ENCODE measurements around the gene ADCY6.

The ADCY6 gene

DNA sequence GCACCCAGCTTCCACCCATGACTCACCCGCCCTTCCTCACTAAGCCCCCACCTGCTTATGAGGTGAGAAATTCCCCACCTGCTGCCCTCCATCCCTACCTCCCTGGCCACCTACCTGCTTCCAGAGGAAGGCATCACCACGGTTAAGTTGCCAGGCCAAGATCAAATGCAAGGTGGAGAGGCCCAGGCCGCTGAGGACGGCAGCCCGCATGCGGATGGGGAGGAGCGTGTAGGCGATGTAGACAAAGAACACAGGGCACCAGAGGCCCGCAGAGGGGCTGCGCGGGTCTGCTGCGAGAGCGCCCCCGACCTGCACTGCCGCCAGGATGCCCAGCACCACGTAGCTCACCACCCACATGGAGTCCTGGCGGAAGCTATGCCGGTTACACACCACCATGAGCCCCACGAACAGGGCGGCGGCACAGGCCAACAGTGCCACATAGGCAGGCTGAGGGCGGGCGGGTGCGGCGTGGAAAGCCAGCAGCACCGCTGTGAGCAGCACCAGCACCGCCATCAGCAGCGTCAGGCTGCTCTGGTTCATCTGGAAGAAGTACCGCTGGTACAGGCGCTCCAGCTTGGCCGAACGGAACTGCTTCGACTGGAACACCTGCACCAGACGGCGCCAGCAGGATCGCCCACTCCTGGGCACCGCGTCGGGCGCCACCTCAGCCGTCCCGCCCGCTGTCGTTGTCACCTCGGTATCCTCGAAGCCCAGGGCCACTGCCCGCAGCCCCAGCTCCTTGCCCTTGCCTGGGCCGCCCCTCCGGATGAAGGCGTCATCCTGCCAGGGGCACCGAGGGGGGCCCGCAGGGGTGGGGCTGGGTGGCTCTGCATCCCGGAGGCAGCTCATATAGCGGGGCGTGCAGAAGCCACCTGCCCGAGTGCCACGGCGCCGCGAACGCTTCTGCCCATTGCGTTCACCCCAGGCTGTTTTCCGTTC lies 6.2 kb downstream of the ADCY6 start:
- DNase-seq, result no peak

DNA sequence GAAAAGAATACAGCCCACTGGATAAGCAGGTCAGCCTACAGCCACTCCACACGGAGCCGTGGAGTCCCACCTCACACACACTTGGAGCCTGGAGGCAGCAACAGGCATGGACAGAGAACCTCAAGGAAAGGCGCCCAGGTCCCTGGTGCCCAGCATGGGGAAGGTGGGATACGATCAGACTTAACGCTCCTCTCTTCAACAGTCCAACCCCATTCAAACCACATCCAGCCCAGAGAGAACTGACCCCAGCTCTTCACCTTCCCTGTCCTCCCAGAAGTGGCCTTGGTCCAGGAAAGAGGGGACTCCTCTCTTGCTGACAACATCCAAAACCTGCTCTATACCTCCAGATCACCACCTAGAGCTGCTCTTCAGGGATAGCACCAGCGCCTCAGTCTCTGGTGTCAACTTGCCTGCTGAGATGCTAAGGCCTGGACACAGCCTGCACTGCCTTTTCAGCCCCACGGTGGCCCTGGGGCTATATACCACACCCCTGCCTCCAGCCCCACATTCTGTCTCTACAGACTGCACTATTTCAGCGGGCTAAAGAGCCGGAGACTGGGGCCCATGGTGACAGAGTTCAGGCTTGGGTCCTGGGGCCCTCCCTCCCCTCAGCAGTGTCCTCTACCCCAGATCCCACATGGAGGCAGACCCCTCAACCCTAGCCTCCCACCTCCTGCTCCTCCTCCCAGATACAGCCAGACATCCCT lies 7.0 kb downstream of the ADCY6 start:
- DNase-seq, result no peak

DNA sequence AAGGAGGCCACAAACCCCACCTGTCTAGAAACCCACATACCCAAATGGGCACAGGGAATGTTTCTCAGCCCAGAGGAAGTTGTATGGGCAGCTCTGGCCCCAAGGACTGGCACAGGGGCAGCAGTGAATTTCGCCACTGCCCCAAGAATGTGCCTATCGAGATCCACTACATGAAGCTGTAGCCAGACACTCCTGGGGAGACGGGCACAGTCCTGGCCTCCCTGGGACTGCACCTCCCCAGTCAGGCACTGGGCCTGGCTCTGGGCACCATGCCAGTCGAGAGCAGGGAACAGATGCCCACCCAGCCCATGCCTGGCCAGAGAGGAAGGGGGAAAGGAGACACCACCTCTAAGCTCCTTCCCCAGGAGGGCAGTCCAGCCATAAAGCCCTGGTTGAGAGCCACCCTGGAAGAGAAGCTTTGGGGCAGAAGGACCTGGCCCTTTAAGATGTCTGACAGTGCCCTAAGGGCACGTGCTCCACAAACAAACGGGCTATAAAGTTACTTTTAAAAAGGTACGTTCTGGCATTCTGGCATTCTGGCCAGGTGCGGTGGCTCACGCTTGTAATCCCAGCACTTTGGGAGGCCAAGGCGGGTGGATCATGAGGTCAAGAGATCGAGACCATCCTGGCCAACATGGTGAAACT lies 8.4 kb downstream of the ADCY6 start:
- DNase-seq, result no peak

DNA sequence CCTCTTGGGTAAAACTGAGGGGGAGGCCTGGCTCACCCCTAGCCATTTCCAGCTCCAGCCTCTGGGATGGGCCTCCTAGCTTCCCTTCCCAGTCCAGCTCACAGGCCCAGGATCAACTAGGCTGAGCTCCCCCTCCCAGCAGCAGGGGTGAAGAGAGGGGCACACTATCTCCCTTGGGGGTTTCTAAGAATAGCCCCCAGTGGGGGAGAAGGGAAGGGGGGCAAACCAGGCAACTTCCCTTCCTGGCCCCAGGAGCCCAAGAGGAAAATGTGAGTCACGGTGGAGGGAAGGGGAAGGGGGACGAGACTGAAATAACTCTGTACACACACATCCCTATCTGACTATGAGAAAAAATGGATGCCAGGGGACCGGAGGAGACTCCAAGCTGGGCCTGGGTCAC lies 9.0 kb downstream of the ADCY6 start:
- DNase-seq, result no peak

DNA sequence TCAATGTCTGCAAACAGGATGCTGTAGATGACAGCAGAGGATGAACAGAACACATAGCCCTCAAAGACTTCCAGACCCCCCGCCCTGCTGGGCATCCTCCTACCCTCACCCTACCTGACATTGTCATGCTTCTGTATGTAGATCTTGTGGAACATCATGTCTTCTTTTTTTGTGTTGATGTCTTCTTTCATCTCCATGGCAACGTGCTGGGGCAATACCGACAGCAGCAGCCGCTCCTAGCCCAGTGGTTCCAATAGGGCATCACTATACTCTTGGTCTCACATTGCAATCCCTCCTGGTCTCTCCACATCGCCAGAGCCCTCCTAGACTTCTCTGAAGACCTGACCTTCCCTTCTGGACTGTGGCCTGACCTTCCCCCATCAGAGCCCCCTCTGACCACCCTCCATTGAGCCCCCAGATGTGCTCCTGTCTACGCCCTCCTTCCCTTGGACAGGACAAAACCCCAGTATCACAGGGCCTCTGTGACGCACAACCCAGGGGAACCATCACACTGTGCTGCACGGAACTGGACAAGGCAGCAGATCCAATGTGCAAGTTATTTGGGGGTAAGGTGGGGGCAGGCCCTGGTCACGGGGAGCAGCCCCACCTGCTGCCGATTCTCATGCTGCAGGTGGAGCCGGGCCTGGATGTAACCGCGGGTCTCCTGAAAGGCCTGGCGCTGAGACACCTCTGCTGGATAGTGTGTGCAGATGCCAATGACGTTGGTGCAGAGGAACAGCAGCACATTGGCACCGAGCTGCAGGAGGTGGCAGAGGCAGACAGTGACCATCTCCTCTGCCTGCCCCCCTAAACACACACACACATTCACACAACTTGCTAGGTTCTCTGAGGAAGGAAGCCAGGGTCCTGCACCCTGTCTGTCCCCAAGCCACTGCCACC lies 11.1 kb downstream of the ADCY6 start:
- DNase-seq, result no peak

DNA sequence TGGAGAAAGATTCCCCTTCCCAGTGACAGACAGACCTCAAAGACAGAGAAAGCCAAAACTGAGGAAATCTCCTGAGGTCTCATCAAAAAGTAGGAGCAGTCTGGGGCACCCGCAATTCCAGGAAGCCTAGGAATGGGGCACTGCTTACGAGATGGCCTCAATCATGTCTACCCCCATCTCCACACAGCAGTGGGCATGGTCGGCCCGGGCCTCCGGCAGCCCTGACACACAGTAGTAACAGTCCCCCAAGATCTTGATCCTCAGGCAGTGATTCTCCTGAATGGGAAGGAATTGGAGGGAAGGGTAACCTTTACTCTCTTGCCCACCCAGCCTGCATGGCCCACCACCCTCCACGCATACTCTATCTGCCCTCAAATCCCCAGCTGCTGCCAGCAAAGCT lies 11.9 kb downstream of the ADCY6 start:
- no peak for DNase-seq

DNA sequence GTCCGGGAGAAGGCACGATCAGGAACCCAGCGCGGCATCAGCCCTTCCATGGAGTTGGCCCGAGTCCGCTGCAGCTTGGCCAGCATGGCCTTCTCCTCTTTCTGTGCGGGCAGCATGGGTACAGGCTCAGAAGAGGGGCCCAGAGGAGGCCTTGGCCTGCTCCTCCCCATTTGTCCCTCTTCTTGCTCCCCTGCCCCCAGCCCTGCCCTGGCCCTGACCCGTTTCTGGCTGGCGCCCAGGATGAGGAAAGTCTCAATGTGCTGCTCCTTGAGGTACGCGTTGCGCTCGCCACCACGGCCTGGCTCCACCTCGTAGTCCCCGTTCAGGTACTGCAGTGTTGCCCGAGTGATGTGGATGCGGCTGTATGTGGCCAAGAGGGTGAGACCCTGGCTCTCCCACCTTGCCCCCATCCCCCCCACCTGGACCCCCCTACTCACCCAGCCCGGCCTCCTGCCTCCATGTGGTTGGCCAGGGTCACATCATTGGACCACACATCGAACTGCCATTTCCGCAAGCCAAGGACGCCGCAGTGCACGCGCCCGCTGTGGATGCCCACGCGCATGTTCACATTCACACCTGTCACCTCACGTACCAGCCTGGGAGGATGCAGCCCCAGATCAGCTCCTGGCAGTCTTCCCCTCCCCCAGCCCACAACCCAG lies 12.8 kb downstream of the ADCY6 start:
- no peak for DNase-seq

DNA sequence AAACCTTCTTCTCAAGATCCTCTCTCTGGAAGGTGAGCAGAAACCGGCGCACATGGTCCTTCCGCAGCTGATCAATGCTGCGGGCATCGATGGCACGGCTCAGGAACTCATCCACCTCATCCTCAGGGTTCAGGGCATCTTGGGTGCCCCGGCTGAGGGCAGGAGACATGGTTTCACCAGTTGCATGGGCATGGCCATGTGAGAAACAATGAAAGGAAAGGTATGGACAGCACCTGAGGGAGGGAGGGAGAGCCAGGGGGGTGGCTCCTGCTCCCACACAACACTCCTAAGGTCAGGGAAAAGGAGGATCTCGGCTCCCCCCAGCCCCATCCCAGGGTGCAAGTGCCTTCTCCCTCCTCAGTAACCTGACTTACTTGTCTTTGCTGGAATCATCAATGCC lies 13.6 kb downstream of the ADCY6 start:
- DNase-seq, result no peak

DNA sequence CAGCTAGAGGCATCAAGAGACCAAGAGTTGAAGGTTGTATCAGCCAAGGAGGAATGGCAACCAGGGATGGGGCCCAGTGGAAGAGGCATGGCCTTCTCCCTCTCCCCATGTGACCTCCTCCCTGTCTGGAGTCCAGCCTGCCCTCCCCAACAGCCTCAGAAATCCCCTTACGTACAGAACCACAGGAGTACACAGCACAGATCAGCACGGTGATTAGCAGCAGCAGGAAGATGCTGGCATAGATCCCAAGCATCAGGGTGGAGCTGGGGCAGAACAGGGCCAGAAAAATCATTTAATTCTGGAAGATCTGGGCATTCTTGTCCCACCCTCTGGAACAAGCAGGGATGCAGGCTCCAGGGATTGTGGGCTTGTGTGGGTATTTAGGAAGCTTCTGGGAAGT lies 14.4 kb downstream of the ADCY6 start:
- no peak for DNase-seq

DNA sequence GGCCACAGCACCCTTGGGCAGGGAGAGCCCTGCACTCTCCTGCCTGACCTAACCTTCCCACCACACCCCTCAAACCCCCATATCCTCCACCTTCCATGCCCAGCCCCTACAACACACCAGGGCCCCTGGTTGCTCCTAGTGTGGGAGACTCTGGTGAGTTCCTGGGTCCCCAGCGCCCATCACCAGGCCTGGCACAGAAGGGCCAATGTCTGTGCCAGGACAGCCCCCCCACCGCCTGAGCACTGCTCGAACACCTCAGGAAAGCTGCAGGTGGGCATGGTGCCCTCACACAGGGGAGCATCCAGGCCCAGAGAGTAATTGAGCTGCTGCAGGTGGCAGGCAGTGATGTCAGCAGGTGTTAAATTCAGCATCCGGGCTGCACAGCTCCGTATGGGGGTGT lies 15.2 kb downstream of the ADCY6 start:
- DNase-seq, result no peak

DNA sequence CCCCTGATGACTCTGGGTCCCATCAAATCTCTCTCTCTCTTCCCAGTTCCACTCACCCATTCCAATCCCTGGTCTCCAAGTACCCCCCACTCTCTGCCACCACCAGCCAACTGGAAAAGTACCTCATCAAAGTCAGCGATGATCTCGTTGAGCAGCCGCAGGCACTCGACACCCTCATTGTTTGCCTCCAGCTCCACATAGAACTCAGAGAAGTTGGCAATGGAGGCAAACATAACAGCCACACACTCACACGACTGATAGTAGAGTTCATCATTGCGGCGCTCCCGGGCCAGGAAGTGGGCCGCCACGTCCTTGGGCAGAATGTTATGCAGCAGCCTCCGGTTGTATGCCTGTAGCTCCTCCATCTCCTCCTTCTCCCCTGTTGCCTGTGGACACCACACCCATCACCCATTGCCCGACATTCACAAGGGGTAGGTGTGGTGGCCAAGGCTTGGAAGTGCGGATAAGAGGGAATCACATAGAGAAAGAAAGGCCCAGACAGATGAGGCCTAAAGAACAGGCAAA lies 17.2 kb downstream of the ADCY6 start:
- DNase-seq, result no peak

DNA sequence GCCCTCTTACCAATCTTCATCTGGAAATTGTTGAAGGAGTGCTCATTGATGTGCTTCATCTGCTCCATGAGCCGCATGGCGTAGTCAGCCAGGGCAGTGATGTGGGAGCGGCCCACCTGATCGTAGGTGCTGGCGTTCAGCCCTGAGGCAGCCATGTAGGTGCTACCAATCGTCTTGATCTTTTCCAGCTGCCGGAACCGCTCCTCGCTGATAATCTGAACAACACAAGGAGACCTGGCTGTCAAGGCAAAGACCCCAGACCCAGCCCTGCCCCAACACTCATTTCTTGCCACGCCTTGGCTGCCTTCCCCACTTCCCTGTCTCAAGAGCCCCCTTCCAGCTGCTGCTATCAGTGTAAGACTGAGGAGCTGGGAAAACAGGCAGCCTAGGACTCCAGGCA lies 18.1 kb downstream of the ADCY6 start:
- DNase-seq, result no peak

DNA sequence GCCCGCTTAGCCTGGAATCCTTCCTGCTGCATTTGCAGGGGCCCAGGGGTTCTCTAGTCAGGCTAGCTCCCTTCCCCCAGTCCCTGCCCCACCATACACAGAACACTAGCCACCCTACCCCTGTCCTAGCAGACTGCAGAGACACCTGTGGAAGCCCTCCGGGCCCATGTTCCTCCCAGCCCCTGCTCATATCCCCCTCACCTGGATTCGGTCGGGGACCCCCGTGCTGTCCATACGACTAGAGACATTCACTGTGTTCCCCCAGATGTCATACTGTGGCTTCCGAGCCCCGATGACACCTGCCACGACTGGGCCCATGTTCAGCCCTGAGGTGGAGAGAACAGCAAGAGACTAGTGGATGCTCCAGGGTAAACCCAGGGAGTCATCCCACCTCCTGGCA lies 20.2 kb downstream of the ADCY6 start:
- no peak for DNase-seq

DNA sequence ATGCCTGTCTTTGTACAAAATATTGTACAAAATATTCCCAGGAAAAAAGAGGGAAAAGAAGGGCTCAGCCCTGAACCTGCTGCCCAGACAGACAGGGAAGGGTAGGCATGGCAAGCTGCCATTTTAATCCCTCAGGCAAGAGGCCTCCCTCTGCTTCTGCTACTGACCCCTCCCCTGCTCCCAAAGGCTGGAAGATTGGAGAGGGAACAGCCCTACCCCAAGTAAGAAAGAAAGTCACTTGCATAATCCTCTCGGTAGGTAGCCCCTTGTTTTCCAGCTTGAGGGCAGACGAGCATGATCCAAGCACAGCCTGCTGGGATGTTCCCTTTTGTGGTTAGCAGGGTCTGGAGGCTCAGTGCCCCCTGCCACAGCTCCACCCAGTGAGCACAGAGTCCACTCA lies 20.7 kb downstream of the ADCY6 start:
- DNase-seq, result no peak

DNA sequence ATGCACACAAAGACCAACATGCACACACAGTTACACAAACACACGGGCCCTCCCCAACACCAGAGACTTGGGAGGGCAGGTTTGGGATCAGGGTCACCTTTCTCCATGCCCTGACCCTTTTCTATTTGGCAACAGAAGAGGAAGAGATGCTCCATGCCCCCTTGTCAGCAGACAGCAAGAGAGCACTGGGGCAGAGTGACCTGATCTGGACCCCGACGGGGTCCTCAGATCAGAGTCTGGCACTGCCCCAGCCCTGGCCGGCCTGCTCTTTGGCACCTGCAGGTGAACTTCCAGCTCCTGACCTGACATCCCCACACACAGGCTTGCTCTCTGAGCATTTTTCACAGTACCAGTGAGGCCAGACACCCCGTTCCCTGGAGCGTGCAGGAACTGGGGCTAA lies 21.4 kb downstream of the ADCY6 start:
- DNase-seq, result no peak

DNA sequence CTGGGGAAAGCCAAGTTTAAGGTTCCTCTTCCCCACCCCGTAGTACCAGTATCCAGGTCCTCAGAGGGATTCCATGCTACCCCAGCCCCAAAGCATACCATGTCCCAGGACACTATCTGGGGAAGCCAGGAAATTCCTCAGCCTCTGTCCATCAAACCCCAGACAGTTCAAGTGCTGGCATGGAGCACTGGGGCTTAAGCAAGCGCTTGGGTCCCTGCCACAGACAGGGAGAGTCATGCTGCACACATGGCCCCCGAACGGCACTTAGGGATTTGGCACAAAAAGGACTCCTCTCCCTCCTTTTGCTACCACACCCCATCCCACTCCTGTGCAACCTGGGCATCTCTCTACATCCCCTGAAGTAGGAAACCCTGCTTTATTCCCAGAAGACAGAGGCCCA lies 21.8 kb downstream of the ADCY6 start:
- DNase-seq, result no peak

DNA sequence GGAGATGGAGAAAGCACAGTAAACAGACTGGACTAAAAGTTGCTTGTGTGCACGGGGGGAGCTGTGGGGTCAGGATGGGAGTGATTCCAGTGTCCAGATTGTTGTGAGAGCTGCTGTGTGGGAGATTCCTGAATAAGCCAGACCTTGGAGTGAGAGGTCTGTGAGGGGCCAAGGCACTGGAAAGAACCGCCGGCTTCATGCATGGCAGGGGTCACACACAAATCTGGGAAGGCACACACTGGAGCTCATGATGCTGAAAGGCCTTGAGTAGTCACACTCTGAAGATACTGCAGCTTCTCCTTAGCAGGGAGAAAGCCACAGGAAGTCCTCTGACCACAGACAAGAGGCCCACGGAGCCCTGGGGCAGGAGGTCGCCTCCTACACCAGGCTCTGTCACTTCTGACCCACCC lies 23.1 kb downstream of the ADCY6 start:
- DNase-seq, result no peak

DNA sequence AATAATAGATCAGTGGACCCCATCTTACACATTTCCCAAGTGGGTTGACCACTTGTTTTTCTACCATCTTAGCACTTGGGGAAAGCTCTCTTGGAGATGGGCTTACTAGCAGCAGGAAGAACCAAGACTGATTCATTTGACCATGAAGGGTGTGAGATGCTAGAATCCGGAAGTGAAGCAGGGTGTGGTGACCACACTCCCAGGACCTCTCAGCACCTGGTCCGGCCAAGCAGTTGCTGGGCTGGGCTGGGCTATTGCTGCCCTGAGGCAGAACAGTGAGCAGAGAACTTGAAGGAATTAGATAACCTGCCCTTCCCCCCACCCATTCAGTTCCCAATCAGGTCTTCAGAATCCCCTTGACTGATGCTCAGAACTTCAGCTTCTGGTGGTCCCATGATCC lies 24.4 kb downstream of the ADCY6 start:
- DNase-seq, result no peak

DNA sequence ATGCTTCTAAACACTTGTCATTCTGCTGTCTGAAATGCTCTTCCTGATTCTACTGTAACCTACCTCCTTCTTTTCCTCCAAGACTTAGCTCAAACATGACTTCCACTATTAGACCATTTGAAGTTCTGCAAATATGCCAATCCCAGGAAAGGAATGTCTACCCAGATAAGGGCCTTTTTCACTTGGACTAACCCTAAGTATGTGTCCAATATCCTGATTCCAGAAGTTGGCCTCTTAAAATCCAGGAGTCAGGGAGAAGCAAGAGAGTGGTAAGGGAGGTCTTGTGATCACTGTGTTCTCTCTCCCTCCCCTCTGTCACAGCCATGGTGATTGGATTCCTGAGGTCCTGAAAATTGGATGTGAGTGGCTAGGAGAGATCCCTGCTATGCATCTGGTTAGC lies 30.2 kb downstream of the ADCY6 start:
- no peak for DNase-seq

DNA sequence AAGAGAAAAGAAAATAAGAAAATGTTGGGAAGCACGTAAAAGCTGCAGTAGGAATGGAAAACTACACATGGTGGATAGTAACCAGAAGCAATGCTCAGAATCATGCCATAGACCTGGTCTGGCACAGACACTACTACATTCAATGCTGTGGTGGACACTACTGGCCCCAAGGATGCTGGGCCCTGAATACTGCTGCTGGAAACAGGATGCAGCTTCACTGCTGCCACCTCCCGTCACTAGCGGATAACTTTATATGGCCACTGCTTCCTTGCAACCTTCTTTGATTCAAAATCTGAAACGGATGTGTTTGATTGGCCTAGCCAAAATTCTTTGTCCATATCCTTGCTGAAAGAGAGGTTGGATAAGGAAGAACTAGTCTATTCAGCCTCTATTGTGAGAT lies 30.7 kb downstream of the ADCY6 start:
- no peak for DNase-seq

DNA sequence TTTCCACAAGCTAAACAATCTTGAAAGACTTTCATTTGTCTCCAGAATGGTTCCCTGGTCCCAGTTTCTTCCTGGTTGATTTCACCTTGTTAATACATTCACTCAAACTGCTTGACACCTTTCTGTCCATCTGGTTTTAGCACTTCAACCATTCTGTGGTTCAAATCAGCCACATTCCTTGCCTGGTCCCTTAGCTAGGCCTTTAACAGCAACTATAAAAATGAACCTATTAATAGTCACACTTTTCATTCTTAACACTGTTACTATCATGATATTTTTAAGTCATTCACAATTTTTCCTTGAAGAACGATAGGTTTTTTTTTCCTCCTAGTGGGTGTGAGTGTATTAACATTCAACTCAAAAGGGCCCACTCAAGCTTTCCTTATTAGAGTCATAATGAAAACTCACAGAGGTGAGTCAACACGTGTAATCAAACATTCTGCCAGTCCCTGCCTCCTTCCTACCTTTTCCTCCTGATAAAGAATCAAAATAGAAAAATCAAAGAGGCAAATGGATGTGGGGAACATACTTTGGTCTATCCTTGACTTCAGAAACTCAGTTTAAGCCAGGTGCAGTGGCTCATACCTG lies 38.0 kb downstream of the ADCY6 start:
- no peak for DNase-seq

DNA sequence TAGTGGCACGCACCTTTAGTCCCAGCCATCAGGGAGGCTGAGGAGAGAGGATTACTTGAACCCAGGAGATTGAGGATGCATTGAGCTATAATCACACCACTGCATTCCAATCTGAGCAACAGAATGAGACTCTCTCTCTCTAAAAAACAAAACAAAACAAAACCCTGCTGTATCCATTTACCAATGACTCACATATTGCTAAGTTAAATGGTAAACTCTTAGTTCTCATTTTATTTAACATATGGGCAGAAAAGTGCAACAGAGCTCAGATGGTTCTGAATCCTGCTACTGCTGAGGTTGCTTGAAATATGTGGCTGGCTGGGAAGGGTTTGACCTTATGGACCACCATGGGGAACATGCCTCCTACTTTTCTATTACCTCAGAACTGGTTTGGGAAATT lies 38.7 kb downstream of the ADCY6 start:
- DNase-seq, result no peak

All from NCI-H510A treated with DMSO at 0.1 percent for 48 hours (cell line).